SK-MEL-5 (cell line): ENCODE results near the gene PTPA. TPM values are rescaled to one million over a fixed set of nuclear protein-coding genes. Genes with fewer than 3 reads are reported as not detected.
"Not testable (repeated sequence)": the region's sequence is repeated elsewhere in the genome, so short reads cannot be mapped to it uniquely, and the experiment has no call there.

Experiments used
- DNase-seq: peaks from one replicate; pipeline ENCODE4 v3.0.0-alpha.2; 2016; ENCODE audit warnings: low read depth, low spot score
- in situ Hi-C: cut with HindIII; loops from 2 replicates; pipeline ENCODE4 v1.10.0; 2016; ENCODE audit warnings: low sequenced_read_pairs, high pct_unique_total_duplicates, low pct_unique_long_range_greater_than_20kb
- total RNA-seq: library from RNA; depleted of rRNA; stranded (reverse); fragments of >200 nt; shearing (Covaris generic); gene quantifications from 2 replicates; pipeline ENCODE4 v1.2.3, GENCODE V29; 2014

The PTPA gene
- total RNA-seq, 1 experiment from 2014 or later = 88.1 TPM

GRCh38 chr9:129176701-129177442 is 65.7 kb downstream of the PTPA start:
- in situ Hi-C loops = no loop called here

GRCh38 chr9:129177443-129177790 is 66.2 kb downstream of the PTPA start:
- DNase-seq = no peak
- in situ Hi-C loops = no loop called here

More at GRCh38 chr9:129176701-129177442, 65.7 kb downstream of the PTPA start:
- peak; percentile 27 for DNase-seq

GRCh38 chr9:129177791-129178567 is 66.8 kb downstream of the PTPA start, which contains the start of gene IER5L:
TSS of gene IER5L (minus strand) at chr9:129178261. CDS start at chr9:129178052, 209 bp downstream.
- in situ Hi-C loops = no loop called here
- peak; percentile 96 for DNase-seq

GRCh38 chr9:129178568-129179382 is 67.6 kb downstream of the PTPA start:
- no peak for DNase-seq
- in situ Hi-C loops = no loop called here

- in situ Hi-C loops = no loop called here
Observed at GRCh38 chr9:129181246-129181645, 70.0 kb downstream of the PTPA start.

GRCh38 chr9:129182122-129182521 is 70.9 kb downstream of the PTPA start:
- no peak for DNase-seq
- in situ Hi-C loops = no loop called here

More at GRCh38 chr9:129181246-129181645, 70.0 kb downstream of the PTPA start:
- no peak for DNase-seq

- peak; percentile 73 for DNase-seq
- in situ Hi-C loops = no loop called here
Observed at GRCh38 chr9:129182625-129183494, 71.6 kb downstream of the PTPA start.

GRCh38 chr9:129183495-129184218 is 72.4 kb downstream of the PTPA start:
- in situ Hi-C loops = no loop called here
- DNase-seq = peak; percentile 42

- in situ Hi-C loops = no loop called here
- DNase-seq = no peak
Observed at GRCh38 chr9:129184219-129184524, 73.0 kb downstream of the PTPA start.

GRCh38 chr9:129184596-129185122 is 73.4 kb downstream of the PTPA start:
- in situ Hi-C loops = no loop called here
- DNase-seq = no peak

GRCh38 chr9:129185402-129185801 is 74.2 kb downstream of the PTPA start:
- DNase-seq = no peak
- in situ Hi-C loops = no loop called here

GRCh38 chr9:129185991-129186390 is 74.8 kb downstream of the PTPA start:
- no peak for DNase-seq
- in situ Hi-C loops = no loop called here

GRCh38 chr9:129187042-129187441 is 75.8 kb downstream of the PTPA start:
- in situ Hi-C loops = no loop called here
- no peak for DNase-seq

GRCh38 chr9:129189971-129190370 is 78.8 kb downstream of the PTPA start:
- DNase-seq, in situ Hi-C loops: not testable (repeated sequence)

- in situ Hi-C loops = no loop called here
- no peak for DNase-seq
Observed at GRCh38 chr9:129191234-129191633, 80.0 kb downstream of the PTPA start.

- DNase-seq = no peak
- in situ Hi-C loops = no loop called here
Observed at GRCh38 chr9:129193655-129194054, 82.4 kb downstream of the PTPA start.
